ENCODE results near the gene RABGGTA.
A peak's percentile ranks its signal among the peaks of the same experiment; 100 is the strongest.

RABGGTA gene

GRCh38 chr14:24281636-24282035, 10.2 kb upstream of the RABGGTA start:
- H3K36me3 ChIP-seq (ENCODE audit: control insufficient read depth in 1 of 2, insufficient read depth in 2 of 2, low read length in 2 of 2): no peaks in the 10 kb centered on the region
- H2AFZ ChIP-seq (ENCODE audit: insufficient read depth, low read length, poor library complexity): no peak overlapping the region
- no peak for DNase-seq
- no CpG with 5 or more reads among the region's 7 CpGs for WGBS (ENCODE audit: extremely low coverage, insufficient coverage, insufficient read length)
- H3K27ac ChIP-seq (ENCODE audit: low read depth, low read length): no peak overlapping the region
- no peaks in the 10 kb centered on the region for H3K79me2 ChIP-seq (ENCODE audit: control insufficient read depth, insufficient read depth, low read length, poor library complexity)
- no peaks in the 10 kb centered on the region for H3K9me3 ChIP-seq (ENCODE audit: insufficient read depth, low read depth, low read length)
- no peaks in the 10 kb centered on the region for H3K27me3 ChIP-seq (ENCODE audit: insufficient read depth, low read length)
- no peak overlapping the region for H3K14ac ChIP-seq (ENCODE audit: low read length)
- H3K4ac ChIP-seq (ENCODE audit: low read depth, low read length): no peak overlapping the region
- H3K18ac ChIP-seq (ENCODE audit: low read length): no peak overlapping the region
- peaks cover 4 to 9% of the 10 kb centered on the region in 2 experiments for H3K4me1 ChIP-seq (ENCODE audit: control insufficient read depth in 1 of 2, insufficient read depth in 2 of 2, low read length in 2 of 2)
- H2BK5ac ChIP-seq (ENCODE audit: low read depth, low read length, poor library complexity): no peak overlapping the region
- no peak overlapping the region for H3K23ac ChIP-seq (ENCODE audit: low read length)
- no peaks in the 10 kb centered on the region for H3K79me1 ChIP-seq (ENCODE audit: low read length)
- no peak overlapping the region for H4K91ac ChIP-seq (ENCODE audit: low read depth, low read length)
- no peak overlapping the region for H2BK120ac ChIP-seq (ENCODE audit: insufficient read depth, low read length, poor library complexity)
- H2BK12ac ChIP-seq (ENCODE audit: low read length): no peak overlapping the region
- no peak overlapping the region for H4K12ac ChIP-seq (ENCODE audit: low read depth, low read length)
- no peak overlapping the region for H3K4me2 ChIP-seq (ENCODE audit: low read length)
- H2AK5ac ChIP-seq (ENCODE audit: low read length): no peak overlapping the region
- H3K4me3 ChIP-seq (ENCODE audit: low read depth, low read length): no peak overlapping the region
- no peak overlapping the region for H3K9ac ChIP-seq (ENCODE audit: low read length)
- H4K8ac ChIP-seq (ENCODE audit: low read depth, low read length): no peak overlapping the region

- no peak for DNase-seq
- no peaks in the 10 kb centered on the region for H3K36me3 ChIP-seq (ENCODE audit: control insufficient read depth in 1 of 2, insufficient read depth in 2 of 2, low read length in 2 of 2)
- H3K4me3 ChIP-seq (ENCODE audit: low read depth, low read length): no peak overlapping the region
- H3K14ac ChIP-seq (ENCODE audit: low read length): no peak overlapping the region
- no peak overlapping the region for H4K8ac ChIP-seq (ENCODE audit: low read depth, low read length)
- no peak overlapping the region for H2BK12ac ChIP-seq (ENCODE audit: low read length)
- no peak overlapping the region for H2AK5ac ChIP-seq (ENCODE audit: low read length)
- H3K27me3 ChIP-seq (ENCODE audit: insufficient read depth, low read length): no peaks in the 10 kb centered on the region
- H3K18ac ChIP-seq (ENCODE audit: low read length): no peak overlapping the region
- H3K79me2 ChIP-seq (ENCODE audit: control insufficient read depth, insufficient read depth, low read length, poor library complexity): no peaks in the 10 kb centered on the region
- no peak overlapping the region for H4K12ac ChIP-seq (ENCODE audit: low read depth, low read length)
- no peak overlapping the region for H2BK5ac ChIP-seq (ENCODE audit: low read depth, low read length, poor library complexity)
- H2AFZ ChIP-seq (ENCODE audit: insufficient read depth, low read length, poor library complexity): no peak overlapping the region
- no peak overlapping the region for H3K9ac ChIP-seq (ENCODE audit: low read length)
- no peak overlapping the region for H3K23ac ChIP-seq (ENCODE audit: low read length)
- WGBS (ENCODE audit: extremely low coverage, insufficient coverage, insufficient read length): no CpG with 5 or more reads among the region's 6 CpGs
- H3K79me1 ChIP-seq (ENCODE audit: low read length): no peaks in the 10 kb centered on the region
- H3K4me2 ChIP-seq (ENCODE audit: low read length): no peak overlapping the region
- no peak overlapping the region for H2BK120ac ChIP-seq (ENCODE audit: insufficient read depth, low read length, poor library complexity)
- H3K27ac ChIP-seq (ENCODE audit: low read depth, low read length): no peak overlapping the region
- peaks cover 4 to 9% of the 10 kb centered on the region in 2 experiments for H3K4me1 ChIP-seq (ENCODE audit: control insufficient read depth in 1 of 2, insufficient read depth in 2 of 2, low read length in 2 of 2)
- no peak overlapping the region for H3K4ac ChIP-seq (ENCODE audit: low read depth, low read length)
- H3K9me3 ChIP-seq (ENCODE audit: insufficient read depth, low read depth, low read length): no peaks in the 10 kb centered on the region
- no peak overlapping the region for H4K91ac ChIP-seq (ENCODE audit: low read depth, low read length)
Observed at GRCh38 chr14:24280797-24281460, 9.5 kb upstream of the RABGGTA start.

GRCh38 chr14:24279301-24280186, 8.1 kb upstream of the RABGGTA start:
- H3K9ac ChIP-seq (ENCODE audit: low read length): no peak overlapping the region
- WGBS (ENCODE audit: extremely low coverage, insufficient coverage, insufficient read length): no CpG with 5 or more reads among the region's 11 CpGs

GRCh38 chr14:24278424-24278823, 7.0 kb upstream of the RABGGTA start:
- Histone ChIP-seq H3K23ac (ENCODE audit: low read length) (no peak overlapping the region), H2BK120ac (ENCODE audit: insufficient read depth, low read length, poor library complexity) (no peak overlapping the region), H3K79me1 (ENCODE audit: low read length) (no peaks in the 10 kb centered on the region), H3K9me3 (ENCODE audit: insufficient read depth, low read depth, low read length) (no peaks in the 10 kb centered on the region), H3K9ac (ENCODE audit: low read length) (no peak overlapping the region), H4K12ac (ENCODE audit: low read depth, low read length) (no peak overlapping the region), H3K27ac (ENCODE audit: low read depth, low read length) (no peak overlapping the region), H2BK5ac (ENCODE audit: low read depth, low read length, poor library complexity) (no peak overlapping the region), H2BK12ac (ENCODE audit: low read length) (no peak overlapping the region), H3K79me2 (ENCODE audit: control insufficient read depth, insufficient read depth, low read length, poor library complexity) (no peaks in the 10 kb centered on the region), H3K14ac (ENCODE audit: low read length) (no peak overlapping the region), H3K4ac (ENCODE audit: low read depth, low read length) (no peak overlapping the region), H3K4me2 (ENCODE audit: low read length) (no peak overlapping the region), H3K18ac (ENCODE audit: low read length) (no peak overlapping the region), H3K4me1 (ENCODE audit: control insufficient read depth in 1 of 2, insufficient read depth in 2 of 2, low read length in 2 of 2) (peaks cover 4 to 5% of the 10 kb centered on the region in 2 experiments), H3K4me3 (ENCODE audit: low read depth, low read length) (no peak overlapping the region), H4K91ac (ENCODE audit: low read depth, low read length) (no peak overlapping the region), H4K8ac (ENCODE audit: low read depth, low read length) (no peak overlapping the region), H3K27me3 (ENCODE audit: insufficient read depth, low read length) (no peaks in the 10 kb centered on the region), H2AK5ac (ENCODE audit: low read length) (no peak overlapping the region), H3K36me3 (ENCODE audit: control insufficient read depth in 1 of 2, insufficient read depth in 2 of 2, low read length in 2 of 2) (no peaks in the 10 kb centered on the region), H2AFZ (ENCODE audit: insufficient read depth, low read length, poor library complexity) (no peak overlapping the region)
- no peak for DNase-seq
- no CpG with 5 or more reads among the region's 5 CpGs for WGBS (ENCODE audit: extremely low coverage, insufficient coverage, insufficient read length)

More at GRCh38 chr14:24279301-24280186, 8.1 kb upstream of the RABGGTA start:
- Histone ChIP-seq H3K4me3 (ENCODE audit: low read depth, low read length) (no peak overlapping the region), H4K12ac (ENCODE audit: low read depth, low read length) (no peak overlapping the region), H2BK12ac (ENCODE audit: low read length) (no peak overlapping the region), H3K4ac (ENCODE audit: low read depth, low read length) (no peak overlapping the region), H3K27me3 (ENCODE audit: insufficient read depth, low read length) (no peaks in the 10 kb centered on the region), H3K4me2 (ENCODE audit: low read length) (no peak overlapping the region), H2AK5ac (ENCODE audit: low read length) (no peak overlapping the region), H3K23ac (ENCODE audit: low read length) (no peak overlapping the region), H4K91ac (ENCODE audit: low read depth, low read length) (no peak overlapping the region), H3K36me3 (ENCODE audit: control insufficient read depth in 1 of 2, insufficient read depth in 2 of 2, low read length in 2 of 2) (no peaks in the 10 kb centered on the region), H3K18ac (ENCODE audit: low read length) (no peak overlapping the region), H2AFZ (ENCODE audit: insufficient read depth, low read length, poor library complexity) (no peak overlapping the region), H3K9me3 (ENCODE audit: insufficient read depth, low read depth, low read length) (no peaks in the 10 kb centered on the region), H4K8ac (ENCODE audit: low read depth, low read length) (no peak overlapping the region), H3K79me2 (ENCODE audit: control insufficient read depth, insufficient read depth, low read length, poor library complexity) (no peaks in the 10 kb centered on the region), H3K4me1 (ENCODE audit: control insufficient read depth in 1 of 2, insufficient read depth in 2 of 2, low read length in 2 of 2) (peaks cover 4 to 5% of the 10 kb centered on the region in 2 experiments), H3K27ac (ENCODE audit: low read depth, low read length) (no peak overlapping the region), H2BK120ac (ENCODE audit: insufficient read depth, low read length, poor library complexity) (no peak overlapping the region), H2BK5ac (ENCODE audit: low read depth, low read length, poor library complexity) (no peak overlapping the region), H3K79me1 (ENCODE audit: low read length) (no peaks in the 10 kb centered on the region), H3K14ac (ENCODE audit: low read length) (no peak overlapping the region)
- DNase-seq: peak in 1 of 2 donors; percentile 16
